CD4-positive, alpha-beta T cell treated with Interferon alpha-2 for 1 hour (primary cell): ENCODE data around the gene CANT1.
A peak's percentile ranks its signal among the peaks of the same experiment; 100 is the strongest.

ENCODE experiments used
- DNase-seq, 2 donors: peaks; one replicate each; pipeline ENCODE4 v3.0.0-alpha.2; 2020 to 2022

Gene CANT1

GRCh38 chr17:79009397-79010303, at the start of gene CANT1:
CANT1 (minus strand) TSS chr17:79009764; CDS start chr17:78997622, 12,142 bp downstream.
- peak; percentile 84 to 89 for DNase-seq

DNA sequence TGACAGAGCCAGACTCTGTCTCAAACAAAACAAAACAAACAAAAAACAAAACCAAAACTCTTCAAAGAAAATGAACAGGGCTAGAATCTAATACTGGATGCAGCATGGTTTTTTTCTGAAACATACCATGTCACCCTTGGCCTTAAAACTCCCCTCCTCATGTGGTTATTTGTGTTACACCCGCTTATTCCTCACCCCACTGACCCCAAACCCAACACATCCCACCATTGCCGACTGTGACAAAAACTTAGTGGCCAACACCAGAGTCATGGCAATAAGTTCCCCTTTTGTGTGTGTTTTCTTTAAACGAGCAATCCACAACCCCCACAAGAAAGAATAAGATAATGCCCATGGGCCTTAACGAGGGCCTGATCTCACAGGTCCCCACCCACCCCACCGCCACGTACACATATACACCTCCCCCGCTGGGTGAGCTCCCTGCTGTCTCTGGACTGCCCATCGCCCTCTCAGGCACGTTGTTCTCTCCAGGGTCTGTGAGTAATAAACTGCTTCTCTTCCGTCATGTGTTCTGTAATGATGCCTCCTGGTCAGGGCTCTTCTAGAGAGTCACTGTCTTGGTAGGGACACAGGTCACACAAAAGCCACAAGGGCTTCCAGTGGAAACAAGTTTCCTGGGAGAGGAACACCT, 48.3 kb upstream of the CANT1 start:
- no peak for DNase-seq

GRCh38 chr17:79055197-79055596, 45.6 kb upstream of the CANT1 start:
- DNase-seq, result no peak

DNA sequence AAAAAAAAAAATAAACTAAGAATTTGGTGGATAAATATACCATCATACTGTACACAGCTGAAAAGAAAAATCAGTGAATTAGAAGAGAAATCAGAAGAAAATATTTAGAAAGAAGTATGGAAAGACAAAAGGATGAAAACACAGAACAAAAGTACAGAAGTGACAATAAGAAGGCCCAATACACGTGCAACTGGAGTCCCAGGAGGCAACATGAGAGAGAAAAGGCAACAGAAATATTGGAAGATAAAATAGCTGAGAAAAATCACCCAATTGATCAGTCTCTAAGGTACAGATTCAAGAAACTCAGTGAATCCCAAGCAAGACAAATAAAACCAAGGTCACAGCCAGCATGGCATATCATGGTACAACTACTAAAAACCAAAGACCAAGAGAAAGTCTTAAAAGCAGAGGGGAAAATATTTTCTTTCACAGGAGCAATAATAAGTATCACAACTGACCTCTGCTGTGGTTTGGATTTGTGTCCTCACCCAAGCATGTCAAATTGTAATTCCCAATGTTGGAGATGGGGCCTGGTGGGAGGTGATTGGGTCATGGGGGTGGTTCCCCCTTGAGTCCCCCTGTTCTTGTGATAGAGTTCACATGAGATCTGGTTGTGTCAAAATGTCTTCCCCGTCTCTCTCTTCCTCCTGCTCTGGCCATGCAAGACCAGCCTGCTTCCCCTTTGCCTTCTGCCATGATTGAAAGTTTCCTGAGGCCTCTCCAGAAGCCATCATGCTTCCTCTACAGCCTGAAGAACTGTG, 44.8 kb upstream of the CANT1 start:
- no peak for DNase-seq

- no peak for DNase-seq
These were observed 43.8 kb upstream of the CANT1 start for GRCh38 chr17:79053251-79053925.

DNA sequence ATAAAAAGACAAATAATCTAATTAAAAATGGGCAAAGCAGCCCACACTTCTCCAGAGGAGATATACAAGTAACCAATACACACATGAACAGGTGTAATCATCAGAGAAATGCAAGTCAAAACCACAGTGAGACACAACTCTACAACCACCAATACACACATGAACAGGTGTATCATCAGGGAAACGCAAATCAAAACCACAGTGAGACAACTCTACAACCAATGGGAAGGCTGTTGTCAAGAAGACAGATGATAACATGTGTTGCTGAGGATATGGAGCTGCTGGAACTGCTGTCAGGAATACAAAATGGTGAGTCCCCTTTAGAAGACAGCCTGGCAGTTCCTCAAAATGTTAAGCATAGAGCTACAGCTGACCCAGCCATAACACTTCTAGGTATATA, 42.6 kb upstream of the CANT1 start:
- DNase-seq, result no peak

DNA sequence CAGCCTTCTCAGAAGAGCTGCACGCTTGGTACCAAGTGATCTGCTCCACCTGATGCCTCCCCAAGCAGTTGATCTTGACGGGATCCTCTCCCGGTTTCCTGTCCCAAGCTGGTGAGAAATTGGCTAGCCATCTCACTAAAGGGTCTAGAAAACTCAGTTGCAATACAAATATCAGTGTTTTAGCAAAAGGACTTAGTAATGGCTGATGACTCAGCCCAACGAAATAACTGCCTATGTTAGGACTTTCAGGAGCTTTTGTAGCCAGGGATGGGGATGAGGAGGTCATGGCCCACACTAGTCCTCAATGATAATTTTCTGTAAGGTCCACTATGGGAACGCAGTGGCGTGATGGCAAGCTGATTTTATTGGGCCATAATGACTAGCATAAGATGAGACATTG, 41.7 kb upstream of the CANT1 start:
- no peak for DNase-seq

GRCh38 chr17:79050551-79050950, 41.0 kb upstream of the CANT1 start:
- DNase-seq, result no peak

- DNase-seq, result no peak
These were observed 40.3 kb upstream of the CANT1 start for GRCh38 chr17:79049821-79050220.

DNA sequence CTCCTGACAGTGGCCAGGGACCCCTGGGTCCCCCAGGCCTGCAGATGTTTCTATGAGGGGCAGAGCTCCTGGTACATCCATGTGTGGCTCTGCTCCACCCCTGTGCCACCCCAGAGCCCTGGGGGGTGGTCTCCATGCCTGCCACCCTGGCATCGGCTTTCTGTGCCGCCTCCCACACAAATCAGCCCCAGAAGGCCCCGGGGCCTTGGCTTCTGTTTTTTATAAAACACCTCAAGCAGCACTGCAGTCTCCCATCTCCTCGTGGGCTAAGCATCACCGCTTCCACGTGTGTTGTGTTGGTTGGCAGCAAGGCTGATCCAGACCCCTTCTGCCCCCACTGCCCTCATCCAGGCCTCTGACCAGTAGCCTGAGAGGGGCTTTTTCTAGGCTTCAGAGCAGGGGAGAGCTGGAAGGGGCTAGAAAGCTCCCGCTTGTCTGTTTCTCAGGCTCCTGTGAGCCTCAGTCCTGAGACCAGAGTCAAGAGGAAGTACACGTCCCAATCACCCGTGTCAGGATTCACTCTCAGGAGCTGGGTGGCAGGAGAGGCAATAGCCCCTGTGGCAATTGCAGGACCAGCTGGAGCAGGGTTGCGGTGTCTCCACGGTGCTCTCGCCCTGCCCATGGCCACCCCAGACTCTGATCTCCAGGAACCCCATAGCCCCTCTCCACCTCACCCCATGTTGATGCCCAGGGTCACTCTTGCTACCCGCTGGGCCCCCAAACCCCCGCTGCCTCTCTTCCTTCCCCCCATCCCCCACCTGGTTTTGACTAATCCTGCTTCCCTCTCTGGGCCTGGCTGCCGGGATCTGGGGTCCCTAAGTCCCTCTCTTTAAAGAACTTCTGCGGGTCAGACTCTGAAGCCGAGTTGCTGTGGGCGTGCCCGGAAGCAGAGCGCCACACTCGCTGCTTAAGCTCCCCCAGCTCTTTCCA, 39.5 kb upstream of the CANT1 start:
- DNase-seq, result no peak

- DNase-seq, result no peak
These were observed 38.6 kb upstream of the CANT1 start for GRCh38 chr17:79047923-79048825.

DNA sequence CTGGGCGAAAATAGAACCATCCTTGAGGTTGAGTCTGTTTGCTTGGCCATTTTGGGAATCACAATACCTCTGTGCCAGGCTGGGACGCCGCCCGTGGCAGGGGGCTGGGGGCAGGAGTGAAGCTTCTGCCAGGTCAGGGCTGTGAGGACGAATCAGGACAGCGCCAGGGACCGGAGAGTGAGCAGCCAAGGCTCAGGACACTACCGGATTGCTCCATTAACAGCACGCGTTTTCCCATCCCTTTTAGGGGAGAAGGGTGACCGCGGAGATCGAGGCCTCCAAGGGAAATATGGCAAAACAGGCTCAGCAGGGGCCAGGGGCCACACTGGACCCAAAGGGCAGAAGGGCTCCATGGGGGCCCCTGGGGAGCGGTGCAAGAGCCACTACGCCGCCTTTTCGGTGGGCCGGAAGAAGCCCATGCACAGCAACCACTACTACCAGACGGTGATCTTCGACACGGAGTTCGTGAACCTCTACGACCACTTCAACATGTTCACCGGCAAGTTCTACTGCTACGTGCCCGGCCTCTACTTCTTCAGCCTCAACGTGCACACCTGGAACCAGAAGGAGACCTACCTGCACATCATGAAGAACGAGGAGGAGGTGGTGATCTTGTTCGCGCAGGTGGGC, 37.8 kb upstream of the CANT1 start:
- no peak for DNase-seq

GRCh38 chr17:79046916-79047280, 37.3 kb upstream of the CANT1 start:
- DNase-seq, result no peak

DNA sequence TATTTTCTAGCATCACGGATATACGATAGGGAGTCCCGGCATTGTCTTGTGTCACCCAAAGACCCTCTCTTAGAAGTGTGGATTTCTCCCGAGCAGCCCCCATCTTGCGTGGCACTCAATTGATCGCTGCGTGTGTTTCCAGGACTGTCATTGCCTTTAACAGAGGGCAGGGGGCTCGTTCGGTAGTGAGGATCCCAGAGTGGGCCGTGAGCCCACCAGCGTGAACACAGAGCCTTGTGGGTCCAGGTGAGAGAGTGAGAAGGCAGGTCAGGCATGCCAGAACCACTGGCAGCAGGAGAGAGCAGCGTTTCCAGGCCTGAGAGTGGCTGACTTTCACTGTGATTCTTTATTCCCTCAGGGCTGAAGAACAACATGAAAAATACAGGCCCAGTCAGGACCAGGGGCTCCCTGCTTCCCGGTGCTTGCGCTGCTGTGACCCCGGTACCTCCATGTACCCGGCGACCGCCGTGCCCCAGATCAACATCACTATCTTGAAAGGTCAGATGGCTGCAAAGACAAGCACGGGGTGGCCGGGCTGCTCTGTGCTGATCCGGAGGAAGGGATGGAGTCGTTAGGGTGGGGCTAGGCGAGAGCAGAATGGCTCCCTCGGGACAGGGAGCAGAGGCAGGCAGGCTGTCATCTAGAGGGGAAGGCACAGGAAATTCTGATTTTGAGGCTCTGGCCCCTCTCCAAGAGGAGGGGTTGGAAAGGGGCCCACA, 36.8 kb upstream of the CANT1 start:
- no peak for DNase-seq

GRCh38 chr17:79045842-79046196, 36.3 kb upstream of the CANT1 start:
- peak; percentile 51 to 62 for DNase-seq

- DNase-seq, result no peak
These were observed 35.6 kb upstream of the CANT1 start for GRCh38 chr17:79045001-79045729.

GRCh38 chr17:79044462-79044861, 34.9 kb upstream of the CANT1 start:
- DNase-seq, result no peak

DNA sequence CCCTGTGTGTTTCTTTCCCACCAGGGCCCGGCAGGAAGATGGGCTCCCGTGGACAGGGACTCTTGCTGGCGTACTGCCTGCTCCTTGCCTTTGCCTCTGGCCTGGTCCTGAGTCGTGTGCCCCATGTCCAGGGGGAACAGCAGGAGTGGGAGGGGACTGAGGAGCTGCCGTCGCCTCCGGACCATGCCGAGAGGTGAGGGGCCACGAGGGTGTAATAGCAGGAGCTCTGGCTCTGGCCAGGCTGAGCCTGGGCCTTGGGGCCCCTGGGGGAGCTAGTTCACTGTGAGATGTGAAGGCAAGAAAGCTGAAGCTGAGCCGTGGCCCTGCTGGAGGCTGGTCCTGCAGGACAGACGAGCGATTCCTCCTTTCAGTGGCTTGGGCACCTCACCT, 34.4 kb upstream of the CANT1 start:
- no peak for DNase-seq
